Activated naive CD8-positive, alpha-beta T cell treated with anti-CD3 and anti-CD28 coated beads for 36 hours (primary cell): ENCODE results near the gene CYB5RL. TPM values are rescaled to one million over a fixed set of nuclear protein-coding genes. Genes with fewer than 3 reads are reported as not detected.
"Not testable (repeated sequence)": the region's sequence is repeated elsewhere in the genome, so short reads cannot be mapped to it uniquely, and the experiment has no call there.

Source experiments
- DNase-seq: peaks from one replicate; pipeline ENCODE4 v3.0.0; 2021
- H3K27ac Mint-ChIP-seq: one replicate; pipeline ENCODE4 v1.8.0; 2022; ENCODE audit warnings: mild to moderate bottlenecking, moderate library complexity, mixed read lengths
- H3K27me3 Mint-ChIP-seq: one replicate; pipeline ENCODE4 v1.8.0; 2022; ENCODE audit warnings: mild to moderate bottlenecking, mixed read lengths
- H3K36me3 Mint-ChIP-seq: one replicate; pipeline ENCODE4 v1.8.0; 2021; ENCODE audit warnings: mild to moderate bottlenecking, mixed read lengths
- H3K4me1 Mint-ChIP-seq: one replicate; pipeline ENCODE4 v1.8.0; 2021; ENCODE audit warnings: mixed read lengths
- H3K4me3 Mint-ChIP-seq: one replicate; pipeline ENCODE4 v1.8.0; 2022; ENCODE audit warnings: mild to moderate bottlenecking, moderate library complexity, mixed read lengths
- H3K9me3 Mint-ChIP-seq: one replicate; pipeline ENCODE4 v1.8.0; 2022; ENCODE audit warnings: mixed read lengths
- total RNA-seq, 2 experiments: library from RNA; stranded (reverse); gene quantifications; one replicate each; pipeline ENCODE4 v1.2.3, GENCODE V29; 2021

Gene CYB5RL
- total RNA-seq, 2 experiments from 2014 or later = 9.1 to 10.6 TPM

- H3K9me3 Mint-ChIP-seq = not testable (repeated sequence)
- H3K36me3 Mint-ChIP-seq = peaks cover 15% of the 10 kb centered on the region
Observed at GRCh38 chr1:54233196-54233595, 33.4 kb upstream of the CYB5RL start.

GRCh38 chr1:54230507-54231339, 30.9 kb upstream of the CYB5RL start:
- peak; percentile 48 for DNase-seq
- Mint-ChIP-seq H3K9me3 (no peaks in the 10 kb centered on the region), H3K4me1 (peaks cover 24% of the 10 kb centered on the region), H3K4me3 (no peak overlapping the region), H3K36me3 (peaks cover 15% of the 10 kb centered on the region), H3K27ac (peak overlapping the region; percentile 43), H3K27me3 (no peaks in the 10 kb centered on the region)

More at GRCh38 chr1:54233196-54233595, 33.4 kb upstream of the CYB5RL start:
- peaks cover 21% of the 10 kb centered on the region for H3K4me1 Mint-ChIP-seq
- H3K27me3 Mint-ChIP-seq, H3K4me3 Mint-ChIP-seq, DNase-seq, H3K27ac Mint-ChIP-seq: not testable (repeated sequence)

GRCh38 chr1:54229281-54229891, 29.6 kb upstream of the CYB5RL start:
- peak overlapping the region; percentile 25 for H3K4me3 Mint-ChIP-seq

GRCh38 chr1:54228638-54229079, 28.8 kb upstream of the CYB5RL start:
- Mint-ChIP-seq H3K27ac (no peak overlapping the region), H3K9me3 (no peaks in the 10 kb centered on the region), H3K36me3 (peaks cover 10% of the 10 kb centered on the region), H3K4me3 (no peak overlapping the region), H3K27me3 (no peaks in the 10 kb centered on the region), H3K4me1 (peaks cover 24% of the 10 kb centered on the region)
- DNase-seq = no peak

More at GRCh38 chr1:54229281-54229891, 29.6 kb upstream of the CYB5RL start:
- Mint-ChIP-seq H3K9me3 (no peaks in the 10 kb centered on the region), H3K36me3 (peaks cover 10% of the 10 kb centered on the region), H3K27ac (peak overlapping the region; percentile 82), H3K4me1 (peaks cover 24% of the 10 kb centered on the region), H3K27me3 (no peaks in the 10 kb centered on the region)
- DNase-seq = peak; percentile 41

GRCh38 chr1:54227891-54228310, 28.1 kb upstream of the CYB5RL start:
- H3K27ac Mint-ChIP-seq = no peak overlapping the region

GRCh38 chr1:54227091-54227602, 27.3 kb upstream of the CYB5RL start:
- Mint-ChIP-seq H3K4me3 (no peak overlapping the region), H3K36me3 (peaks cover 10% of the 10 kb centered on the region), H3K9me3 (no peaks in the 10 kb centered on the region), H3K27ac (no peak overlapping the region), H3K4me1 (peaks cover 24% of the 10 kb centered on the region), H3K27me3 (no peaks in the 10 kb centered on the region)
- no peak for DNase-seq

More at GRCh38 chr1:54227891-54228310, 28.1 kb upstream of the CYB5RL start:
- DNase-seq = no peak
- H3K9me3 Mint-ChIP-seq = no peaks in the 10 kb centered on the region
- no peak overlapping the region for H3K4me3 Mint-ChIP-seq
- peaks cover 10% of the 10 kb centered on the region for H3K36me3 Mint-ChIP-seq
- H3K4me1 Mint-ChIP-seq = peaks cover 24% of the 10 kb centered on the region
- no peaks in the 10 kb centered on the region for H3K27me3 Mint-ChIP-seq

DNA sequence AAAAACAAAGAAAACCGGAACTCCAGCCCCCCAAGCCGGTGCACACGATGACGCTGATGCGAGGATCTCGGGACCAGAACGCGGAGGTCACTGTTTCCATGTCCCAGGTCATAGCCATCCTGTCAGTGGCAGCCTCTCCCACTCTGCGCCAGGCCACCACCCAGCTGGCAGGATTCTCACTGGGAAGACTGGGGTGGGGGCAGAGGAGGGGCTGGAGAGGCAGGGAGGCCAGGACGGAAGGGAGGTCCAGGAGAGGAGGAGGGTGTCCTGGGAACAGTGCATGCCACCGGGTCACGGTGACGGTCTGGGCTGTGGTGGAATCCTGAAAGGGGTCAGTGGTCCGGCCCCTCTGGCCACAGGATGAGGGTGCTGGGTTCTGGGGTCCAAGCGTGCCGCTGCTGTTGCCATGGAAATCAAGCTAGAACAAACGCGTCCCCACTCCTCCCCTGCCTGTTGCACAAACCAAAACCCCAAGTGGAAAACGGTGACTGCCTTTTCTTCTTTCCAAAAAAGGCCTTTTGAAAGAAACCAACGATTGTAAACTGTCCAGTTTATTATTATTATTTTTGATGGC, 26.2 kb upstream of the CYB5RL start:
- DNase-seq = no peak
- Mint-ChIP-seq H3K9me3 (no peaks in the 10 kb centered on the region), H3K27ac (peak overlapping the region; percentile 2), H3K36me3 (peaks cover 4% of the 10 kb centered on the region), H3K4me1 (peaks cover 22% of the 10 kb centered on the region), H3K27me3 (no peaks in the 10 kb centered on the region), H3K4me3 (no peak overlapping the region)

- Mint-ChIP-seq H3K36me3 (peaks cover 4% of the 10 kb centered on the region), H3K27ac (peak overlapping the region; percentile 2), H3K4me1 (peaks cover 16% of the 10 kb centered on the region), H3K27me3 (no peaks in the 10 kb centered on the region), H3K9me3 (no peaks in the 10 kb centered on the region), H3K4me3 (no peak overlapping the region)
- DNase-seq = no peak
Observed at GRCh38 chr1:54225378-54225777, 25.5 kb upstream of the CYB5RL start.

DNA sequence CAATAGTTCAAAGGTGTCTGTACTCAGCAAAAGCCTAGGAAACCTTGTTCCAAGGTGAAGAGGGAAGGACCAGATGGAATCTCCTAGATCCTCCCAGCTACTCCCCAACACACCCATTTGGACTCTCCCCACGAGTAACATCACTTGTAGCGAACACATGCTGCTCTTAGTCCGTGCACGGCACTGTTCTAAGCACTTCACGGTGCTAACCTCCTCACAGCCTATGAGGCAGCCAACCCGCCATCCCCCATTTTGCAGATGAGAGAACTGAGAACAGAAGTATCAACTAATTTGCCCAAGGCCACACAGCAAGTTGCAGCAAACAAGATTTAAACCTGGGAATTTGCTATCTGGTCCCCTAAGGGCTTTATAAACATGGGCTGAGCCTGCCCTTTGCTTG, 24.4 kb upstream of the CYB5RL start:
- no peak overlapping the region for H3K4me3 Mint-ChIP-seq
- H3K4me1 Mint-ChIP-seq = peaks cover 9% of the 10 kb centered on the region
- peaks cover 6% of the 10 kb centered on the region for H3K36me3 Mint-ChIP-seq
- H3K9me3 Mint-ChIP-seq = no peaks in the 10 kb centered on the region
- H3K27ac Mint-ChIP-seq = no peak overlapping the region
- H3K27me3 Mint-ChIP-seq = no peaks in the 10 kb centered on the region
- no peak for DNase-seq

DNA sequence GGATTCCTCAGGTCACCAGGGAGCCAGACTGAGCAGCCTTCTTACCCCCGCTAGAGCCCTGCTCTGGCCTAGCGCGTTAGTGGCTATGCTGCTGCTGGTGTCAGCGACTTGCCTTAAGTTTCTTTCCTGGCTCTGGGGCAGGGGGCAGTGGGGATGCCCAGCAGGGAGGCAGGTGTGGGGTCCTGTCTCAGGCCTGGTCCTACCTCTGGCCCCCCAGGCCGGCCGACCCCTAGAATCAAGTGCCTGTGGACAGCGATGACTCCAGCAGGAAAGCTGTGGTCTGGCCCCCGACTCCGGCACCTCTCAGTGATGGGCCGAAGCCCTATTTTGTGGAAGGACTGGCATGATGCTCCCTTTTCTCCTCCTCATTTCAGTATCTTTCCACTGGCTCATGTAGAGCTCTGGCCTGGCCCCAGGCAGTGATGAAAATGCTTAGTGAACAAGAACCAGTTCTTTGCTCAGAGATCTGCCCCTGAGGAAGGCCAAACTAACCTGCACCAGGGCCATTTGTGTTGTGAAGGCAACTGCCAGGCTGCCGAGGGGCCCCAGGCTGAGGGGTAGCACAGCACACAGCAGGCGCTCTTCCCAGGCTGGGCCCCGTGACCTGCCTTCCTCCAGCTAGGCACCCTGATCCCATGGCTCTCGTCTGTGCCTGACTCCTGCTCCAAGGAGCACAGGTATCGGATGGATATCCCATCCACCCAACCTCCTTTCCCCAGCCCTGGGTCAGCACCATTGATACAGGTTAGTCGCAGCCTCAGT, 23.8 kb upstream of the CYB5RL start:
- H3K4me3 Mint-ChIP-seq = no peak overlapping the region
- no peak for DNase-seq
- H3K4me1 Mint-ChIP-seq = peaks cover 5% of the 10 kb centered on the region
- no peaks in the 10 kb centered on the region for H3K9me3 Mint-ChIP-seq
- H3K27me3 Mint-ChIP-seq = no peaks in the 10 kb centered on the region
- no peak overlapping the region for H3K27ac Mint-ChIP-seq
- H3K36me3 Mint-ChIP-seq = peaks cover 3% of the 10 kb centered on the region

DNA sequence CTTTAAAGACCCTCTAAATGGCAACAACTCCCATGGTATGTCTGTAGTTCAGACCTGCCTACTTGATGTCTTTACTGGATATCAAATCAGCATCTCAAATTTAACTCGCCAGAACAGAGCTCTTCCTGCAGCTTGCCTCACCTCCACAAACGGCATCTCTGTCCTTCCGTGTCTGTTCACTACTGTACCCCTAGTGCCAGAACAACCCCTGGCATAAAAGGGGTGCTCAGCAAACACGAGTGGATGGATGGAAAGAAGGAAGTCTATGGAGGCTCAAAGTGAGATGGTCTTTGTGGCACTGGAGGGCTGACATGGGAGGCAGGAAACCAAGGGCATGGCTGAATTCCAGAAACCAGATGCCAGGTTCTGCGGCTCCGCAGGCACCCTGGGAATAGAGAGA, 22.9 kb upstream of the CYB5RL start:
- H3K4me1 Mint-ChIP-seq = peaks cover 5% of the 10 kb centered on the region
- no peak for DNase-seq
- H3K36me3 Mint-ChIP-seq = peaks cover 6% of the 10 kb centered on the region
- H3K27me3 Mint-ChIP-seq = no peaks in the 10 kb centered on the region
- H3K9me3 Mint-ChIP-seq = no peaks in the 10 kb centered on the region
- no peak overlapping the region for H3K27ac Mint-ChIP-seq
- H3K4me3 Mint-ChIP-seq = no peak overlapping the region

- Mint-ChIP-seq H3K27ac (peak overlapping the region; percentile 11), H3K4me3 (no peak overlapping the region), H3K36me3 (peaks cover 12% of the 10 kb centered on the region), H3K27me3 (no peaks in the 10 kb centered on the region), H3K9me3 (no peaks in the 10 kb centered on the region), H3K4me1 (peaks cover 4% of the 10 kb centered on the region)
- no peak for DNase-seq
Observed at GRCh38 chr1:54221867-54222484, 22.1 kb upstream of the CYB5RL start.

GRCh38 chr1:54221113-54221834, 21.4 kb upstream of the CYB5RL start:
- peaks cover 7% of the 10 kb centered on the region for H3K4me1 Mint-ChIP-seq
- H3K27ac Mint-ChIP-seq = peak overlapping the region; percentile 64
- no peak overlapping the region for H3K4me3 Mint-ChIP-seq
- no peaks in the 10 kb centered on the region for H3K27me3 Mint-ChIP-seq
- DNase-seq = no peak
- H3K36me3 Mint-ChIP-seq = peaks cover 19% of the 10 kb centered on the region
- no peaks in the 10 kb centered on the region for H3K9me3 Mint-ChIP-seq
